Peyer's patch (tissue), 4 donors: ENCODE data around the gene TRAPPC13.

Experiments
- POLR2A ChIP-seq, 2 donors: fragments of 450-650 bp; IDR thresholded peaks; one replicate each; pipeline ENCODE4 v1.5.1; 2017; ENCODE audit warnings: antibody characterized with exemption in 2 of 2, mild to moderate bottlenecking in 2 of 2, moderate library complexity in 2 of 2
- TF ChIP-seq, protein P1 (sequence below), 6 experiments: fragments of 450-650 bp in 4 of 6; fragments of 200-600 bp in 2 of 6; sonication (generic) in 1 of 6; IDR thresholded peaks; one replicate each; pipeline ENCODE4 v1.5.1; 2017 to 2019; ENCODE audit warnings: antibody characterized with exemption in 6 of 6, mild to moderate bottlenecking in 3 of 6, moderate library complexity in 1 of 6

DNA sequence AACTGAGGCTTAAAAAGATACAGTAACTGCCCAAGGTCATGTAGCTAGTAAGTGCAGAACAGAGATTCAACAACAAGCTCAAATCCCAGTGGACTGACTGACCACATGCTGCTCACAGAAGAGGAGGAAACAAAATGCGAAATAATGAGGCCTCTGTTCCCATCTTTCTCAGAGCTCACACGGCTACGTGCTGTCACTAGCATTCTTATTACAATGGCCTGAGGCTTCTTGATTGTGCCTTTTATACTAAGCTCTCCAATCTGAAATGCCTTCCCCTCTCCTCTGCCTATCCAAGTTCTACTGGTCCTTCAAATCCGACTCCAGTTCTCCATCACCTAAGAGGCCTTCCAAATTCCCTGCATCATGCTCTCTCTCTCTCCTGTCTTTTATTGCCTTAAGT is 71.1 kb downstream of the TRAPPC13 start:
- TF ChIP-seq, protein P1, sequence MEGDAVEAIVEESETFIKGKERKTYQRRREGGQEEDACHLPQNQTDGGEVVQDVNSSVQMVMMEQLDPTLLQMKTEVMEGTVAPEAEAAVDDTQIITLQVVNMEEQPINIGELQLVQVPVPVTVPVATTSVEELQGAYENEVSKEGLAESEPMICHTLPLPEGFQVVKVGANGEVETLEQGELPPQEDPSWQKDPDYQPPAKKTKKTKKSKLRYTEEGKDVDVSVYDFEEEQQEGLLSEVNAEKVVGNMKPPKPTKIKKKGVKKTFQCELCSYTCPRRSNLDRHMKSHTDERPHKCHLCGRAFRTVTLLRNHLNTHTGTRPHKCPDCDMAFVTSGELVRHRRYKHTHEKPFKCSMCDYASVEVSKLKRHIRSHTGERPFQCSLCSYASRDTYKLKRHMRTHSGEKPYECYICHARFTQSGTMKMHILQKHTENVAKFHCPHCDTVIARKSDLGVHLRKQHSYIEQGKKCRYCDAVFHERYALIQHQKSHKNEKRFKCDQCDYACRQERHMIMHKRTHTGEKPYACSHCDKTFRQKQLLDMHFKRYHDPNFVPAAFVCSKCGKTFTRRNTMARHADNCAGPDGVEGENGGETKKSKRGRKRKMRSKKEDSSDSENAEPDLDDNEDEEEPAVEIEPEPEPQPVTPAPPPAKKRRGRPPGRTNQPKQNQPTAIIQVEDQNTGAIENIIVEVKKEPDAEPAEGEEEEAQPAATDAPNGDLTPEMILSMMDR (IDR thresholded peaks at IDR 0.05) = no peak
- no peak for TF ChIP-seq POLR2A (IDR thresholded peaks at IDR 0.05)
